ENCODE results near the gene TTC39B.

TTC39B gene

GRCh38 chr9:15227491-15227890, 79.5 kb downstream of the TTC39B start:
- no peak overlapping the region for H3K4me3 ChIP-seq (ENCODE audit: low read depth in 1 of 2, low read length in 1 of 2)
- no peaks in the 10 kb centered on the region for H3K4me1 ChIP-seq (ENCODE audit: control insufficient read depth in 1 of 2, insufficient read depth in 1 of 2, low read depth in 1 of 2, low read length in 1 of 2)
- H3K36me3 ChIP-seq = no peaks in the 10 kb centered on the region
- H3K27me3 ChIP-seq = no peaks in the 10 kb centered on the region
- H3K9me3 ChIP-seq = no peaks in the 10 kb centered on the region
- no peak overlapping the region for H3K27ac ChIP-seq
- TF ChIP-seq CTCF (IDR thresholded peaks at IDR 0.05) = no peak

- no peak overlapping the region for H3K4me3 ChIP-seq (ENCODE audit: low read depth in 1 of 2, low read length in 1 of 2)
- no peaks in the 10 kb centered on the region for H3K36me3 ChIP-seq
- H3K27me3 ChIP-seq = no peaks in the 10 kb centered on the region
- TF ChIP-seq CTCF (IDR thresholded peaks at IDR 0.05) = no peak
- no peak overlapping the region for H3K27ac ChIP-seq
- no peaks in the 10 kb centered on the region for H3K9me3 ChIP-seq
- H3K4me1 ChIP-seq (ENCODE audit: control insufficient read depth in 1 of 2, insufficient read depth in 1 of 2, low read depth in 1 of 2, low read length in 1 of 2) = no peaks in the 10 kb centered on the region
Observed at GRCh38 chr9:15225564-15226126, 81.4 kb downstream of the TTC39B start.

- H3K36me3 ChIP-seq = no peaks in the 10 kb centered on the region
- no peak overlapping the region for H3K4me3 ChIP-seq (ENCODE audit: low read depth in 1 of 2, low read length in 1 of 2)
- no peak overlapping the region for H3K27ac ChIP-seq
- no peaks in the 10 kb centered on the region for H3K4me1 ChIP-seq (ENCODE audit: control insufficient read depth in 1 of 2, insufficient read depth in 1 of 2, low read depth in 1 of 2, low read length in 1 of 2)
- no peak for TF ChIP-seq CTCF (IDR thresholded peaks at IDR 0.05)
- no peaks in the 10 kb centered on the region for H3K27me3 ChIP-seq
- H3K9me3 ChIP-seq = no peaks in the 10 kb centered on the region
Observed at GRCh38 chr9:15222313-15222712, 84.7 kb downstream of the TTC39B start.

GRCh38 chr9:15221746-15222145, 85.3 kb downstream of the TTC39B start:
- no peaks in the 10 kb centered on the region for H3K36me3 ChIP-seq
- TF ChIP-seq CTCF (IDR thresholded peaks at IDR 0.05) = no peak
- H3K4me1 ChIP-seq (ENCODE audit: control insufficient read depth in 1 of 2, insufficient read depth in 1 of 2, low read depth in 1 of 2, low read length in 1 of 2) = no peaks in the 10 kb centered on the region
- no peaks in the 10 kb centered on the region for H3K9me3 ChIP-seq
- H3K27ac ChIP-seq = no peak overlapping the region
- no peaks in the 10 kb centered on the region for H3K27me3 ChIP-seq
- H3K4me3 ChIP-seq (ENCODE audit: low read depth in 1 of 2, low read length in 1 of 2) = no peak overlapping the region

DNA sequence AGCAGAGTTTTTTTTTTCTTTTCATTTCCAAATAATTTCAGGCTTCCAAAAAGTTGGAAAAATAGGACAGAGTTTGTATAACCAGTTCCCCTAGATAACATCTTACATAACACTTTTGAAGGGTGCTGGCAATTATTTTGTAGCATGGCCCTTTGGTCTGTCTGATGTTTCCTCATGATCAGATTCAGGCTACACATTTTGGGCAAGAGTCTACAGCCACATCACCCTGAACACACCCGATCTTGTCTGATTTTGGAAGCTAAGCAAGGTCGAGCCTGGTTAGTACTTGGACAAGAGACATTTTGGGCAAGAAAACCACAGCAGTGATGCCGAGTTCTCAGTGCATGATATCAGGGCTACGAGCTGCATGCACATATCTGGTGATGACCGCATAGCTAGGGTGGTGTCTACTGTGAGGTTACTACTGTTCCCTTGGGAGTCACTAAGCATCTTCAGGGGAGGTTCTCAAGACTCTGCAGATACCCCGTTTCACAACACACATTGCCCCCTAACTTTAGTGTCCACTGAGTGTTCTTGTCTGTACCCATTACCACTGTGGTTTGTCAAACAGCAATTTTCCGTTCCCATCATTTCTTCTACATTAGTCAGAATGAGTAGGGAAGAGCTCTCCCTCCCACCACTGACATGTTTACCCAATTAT, 86.2 kb downstream of the TTC39B start:
- H3K27me3 ChIP-seq = no peaks in the 10 kb centered on the region
- no peaks in the 10 kb centered on the region for H3K36me3 ChIP-seq
- no peak for TF ChIP-seq CTCF (IDR thresholded peaks at IDR 0.05)
- H3K9me3 ChIP-seq = no peaks in the 10 kb centered on the region
- no peak overlapping the region for H3K27ac ChIP-seq
- H3K4me3 ChIP-seq (ENCODE audit: low read depth in 1 of 2, low read length in 1 of 2) = no peak overlapping the region
- H3K4me1 ChIP-seq (ENCODE audit: control insufficient read depth in 1 of 2, insufficient read depth in 1 of 2, low read depth in 1 of 2, low read length in 1 of 2) = no peaks in the 10 kb centered on the region

All from neutrophil (primary cell).